Gastroesophageal sphincter (tissue), 3 donors: ENCODE measurements around the gene SUPT3H.

Source experiments
- CTCF ChIP-seq, 4 experiments: fragments of 200-600 bp in 2 of 4; fragments of 450-650 bp in 2 of 4; sonication (generic) in 1 of 4; IDR thresholded peaks; one replicate each; pipeline ENCODE4 v1.5.1; 2017 to 2019; ENCODE audit warnings: antibody characterized with exemption in 4 of 4, mild to moderate bottlenecking in 2 of 4, moderate library complexity in 2 of 4
- POLR2A ChIP-seq, 2 donors: fragments of 450-650 bp; IDR thresholded peaks; one replicate each; pipeline ENCODE4 v1.6.1; 2017; ENCODE audit warnings: antibody characterized with exemption in 2 of 2, mild to moderate bottlenecking in 2 of 2, moderate library complexity in 1 of 2

- TF ChIP-seq POLR2A (IDR thresholded peaks at IDR 0.05): no peak
- TF ChIP-seq CTCF (IDR thresholded peaks at IDR 0.05): no peak
Observed at GRCh38 chr6:45353654-45354053, 24.1 kb downstream of the SUPT3H start.
